Brain microvascular endothelial cell (primary cell): ENCODE results near the gene CASP3.

Source experiments
- DNase-seq: peaks from one replicate; pipeline ENCODE4 v3.0.0-alpha.2; 2020
- H3K27ac ChIP-seq: fragments of 250-450 bp; sonication (Bioruptor Pico); 2 replicates; pipeline ENCODE4 v1.5.1; 2020; ENCODE audit warnings: mild to moderate bottlenecking, moderate library complexity
- H3K27me3 ChIP-seq: fragments of 250-450 bp; sonication (Bioruptor Pico); replicated peaks from 2 replicates; pipeline ENCODE4 v1.5.1; 2020; ENCODE audit warnings: mild to moderate bottlenecking
- H3K36me3 ChIP-seq: fragments of 250-450 bp; sonication (Bioruptor Pico); replicated peaks from 2 replicates; pipeline ENCODE4 v1.5.1; 2020; ENCODE audit warnings: mild to moderate bottlenecking
- H3K4me3 ChIP-seq: 2 replicates; pipeline ENCODE4 v1.5.1; 2011; ENCODE audit warnings: low read depth, mild to moderate bottlenecking, control low read depth, low read length, moderate library complexity
- in situ Hi-C: cut with HindIII; loops from 2 replicates; pipeline ENCODE4 v1.10.0; 2017; ENCODE audit warnings: low sequenced_read_pairs, low pct_ligation_motif_present
- TF ChIP-seq, protein P1 (sequence below): IDR thresholded peaks from 2 replicates; pipeline ENCODE4 v1.5.1; 2011; ENCODE audit warnings: low read depth, mild to moderate bottlenecking, moderate library complexity, low read length, control low read depth, inconsistent platforms; ENCODE audit errors: missing control alignments

The CASP3 gene

DNA sequence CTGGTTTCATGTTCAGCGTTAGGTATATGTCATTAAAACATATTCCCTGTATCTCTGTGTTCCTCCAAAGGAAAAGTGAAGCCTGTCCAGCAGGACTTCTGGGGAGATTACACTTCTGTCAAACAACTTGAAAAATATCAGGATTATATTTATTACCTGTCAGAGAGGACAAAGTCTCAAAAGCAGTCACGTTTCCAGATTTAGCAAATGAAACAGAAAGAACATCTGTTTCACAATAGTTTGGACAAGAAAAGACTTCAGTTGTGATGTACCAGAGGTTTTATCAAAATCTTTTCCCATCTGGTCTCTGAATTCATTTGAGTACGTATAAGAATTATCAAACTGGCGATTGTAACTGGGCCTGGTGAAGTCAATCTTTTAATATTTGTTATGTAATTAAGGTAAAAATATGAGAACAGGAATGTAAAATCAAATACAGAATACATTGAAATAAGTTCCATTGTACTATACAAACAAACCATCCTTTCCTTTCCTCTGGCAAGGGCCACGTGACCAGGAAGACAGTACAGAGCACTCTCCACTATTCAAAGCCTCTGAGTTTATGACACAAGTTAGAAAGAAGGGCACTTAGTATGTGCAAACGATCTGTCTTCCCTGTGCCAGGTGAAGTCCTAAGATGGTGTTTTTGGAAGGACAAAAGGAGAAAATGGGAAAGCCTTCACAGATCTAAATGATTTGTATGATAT, 3.2 kb downstream of the CASP3 start:
- in situ Hi-C loops: no loop called here
- Histone ChIP-seq H3K27ac (no peak overlapping the region), H3K27me3 (no peaks in the 10 kb centered on the region), H3K36me3 (peaks cover 5% of the 10 kb centered on the region), H3K4me3 (no peak overlapping the region)
- TF ChIP-seq, protein P1, sequence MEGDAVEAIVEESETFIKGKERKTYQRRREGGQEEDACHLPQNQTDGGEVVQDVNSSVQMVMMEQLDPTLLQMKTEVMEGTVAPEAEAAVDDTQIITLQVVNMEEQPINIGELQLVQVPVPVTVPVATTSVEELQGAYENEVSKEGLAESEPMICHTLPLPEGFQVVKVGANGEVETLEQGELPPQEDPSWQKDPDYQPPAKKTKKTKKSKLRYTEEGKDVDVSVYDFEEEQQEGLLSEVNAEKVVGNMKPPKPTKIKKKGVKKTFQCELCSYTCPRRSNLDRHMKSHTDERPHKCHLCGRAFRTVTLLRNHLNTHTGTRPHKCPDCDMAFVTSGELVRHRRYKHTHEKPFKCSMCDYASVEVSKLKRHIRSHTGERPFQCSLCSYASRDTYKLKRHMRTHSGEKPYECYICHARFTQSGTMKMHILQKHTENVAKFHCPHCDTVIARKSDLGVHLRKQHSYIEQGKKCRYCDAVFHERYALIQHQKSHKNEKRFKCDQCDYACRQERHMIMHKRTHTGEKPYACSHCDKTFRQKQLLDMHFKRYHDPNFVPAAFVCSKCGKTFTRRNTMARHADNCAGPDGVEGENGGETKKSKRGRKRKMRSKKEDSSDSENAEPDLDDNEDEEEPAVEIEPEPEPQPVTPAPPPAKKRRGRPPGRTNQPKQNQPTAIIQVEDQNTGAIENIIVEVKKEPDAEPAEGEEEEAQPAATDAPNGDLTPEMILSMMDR: no peak
- DNase-seq: no peak

DNA sequence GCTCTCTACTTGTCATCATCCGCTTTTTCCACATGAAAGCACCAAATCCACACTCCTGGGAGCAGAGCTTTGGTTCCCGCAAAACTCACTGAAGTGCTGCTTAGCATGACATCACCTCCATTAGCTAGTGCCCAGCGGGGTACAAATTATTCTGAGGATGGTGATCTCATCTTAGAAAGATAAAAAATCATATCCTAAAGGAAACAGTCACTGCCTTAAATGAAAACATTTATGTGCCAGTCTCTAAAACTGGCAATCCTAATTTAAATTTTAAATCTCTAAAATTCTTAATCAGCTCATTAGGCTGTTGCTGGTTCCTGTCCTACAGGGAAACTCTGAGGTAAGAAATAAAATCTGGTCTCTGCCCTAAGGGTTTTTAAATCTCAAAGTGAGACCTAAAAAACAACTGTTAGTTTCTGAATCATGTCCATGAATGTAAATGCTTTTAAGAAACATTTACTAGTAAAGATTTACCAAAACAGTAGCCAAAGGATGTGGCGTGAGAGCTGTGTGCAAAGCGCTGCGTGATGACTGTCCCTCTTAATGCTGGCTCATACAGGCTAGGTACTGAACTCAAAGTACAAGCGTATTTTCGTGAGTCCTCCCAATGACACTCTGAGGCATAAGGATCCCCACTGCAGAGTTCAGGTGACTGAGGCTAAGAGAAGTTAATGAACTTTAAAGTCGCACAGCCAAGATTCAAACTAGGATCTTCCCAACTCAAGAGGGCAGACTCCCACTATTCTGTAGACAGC, 4.5 kb downstream of the CASP3 start:
- TF ChIP-seq, protein P1: no peak
- H3K36me3 ChIP-seq: peaks cover 5% of the 10 kb centered on the region
- H3K4me3 ChIP-seq: no peak overlapping the region
- in situ Hi-C loops: no loop called here
- no peak for DNase-seq
- no peaks in the 10 kb centered on the region for H3K27me3 ChIP-seq
- H3K27ac ChIP-seq: peak overlapping the region; percentile 69

DNA sequence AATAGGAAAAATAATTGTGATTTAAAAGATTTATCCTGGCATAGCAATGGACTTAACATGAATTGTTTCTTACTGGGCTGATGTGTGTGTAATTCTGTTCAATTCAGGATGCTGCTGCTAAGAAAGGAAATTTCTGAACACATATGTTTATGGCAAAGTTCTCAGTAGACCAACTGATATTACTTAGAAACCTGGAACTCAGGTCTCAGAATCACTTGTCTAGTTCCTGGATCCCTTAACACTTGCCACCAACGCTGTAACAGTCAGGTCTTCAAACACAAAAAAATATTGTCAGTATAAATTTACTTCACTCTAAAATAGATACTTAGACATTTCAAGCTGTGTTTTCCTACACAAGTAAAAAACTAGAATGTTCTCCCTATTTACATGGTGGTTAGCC, 5.5 kb downstream of the CASP3 start:
- Histone ChIP-seq H3K36me3 (peaks cover 8% of the 10 kb centered on the region), H3K4me3 (no peak overlapping the region), H3K27me3 (no peaks in the 10 kb centered on the region), H3K27ac (no peak overlapping the region)
- DNase-seq: no peak
- in situ Hi-C loops: no loop called here
- TF ChIP-seq, protein P1: no peak

DNA sequence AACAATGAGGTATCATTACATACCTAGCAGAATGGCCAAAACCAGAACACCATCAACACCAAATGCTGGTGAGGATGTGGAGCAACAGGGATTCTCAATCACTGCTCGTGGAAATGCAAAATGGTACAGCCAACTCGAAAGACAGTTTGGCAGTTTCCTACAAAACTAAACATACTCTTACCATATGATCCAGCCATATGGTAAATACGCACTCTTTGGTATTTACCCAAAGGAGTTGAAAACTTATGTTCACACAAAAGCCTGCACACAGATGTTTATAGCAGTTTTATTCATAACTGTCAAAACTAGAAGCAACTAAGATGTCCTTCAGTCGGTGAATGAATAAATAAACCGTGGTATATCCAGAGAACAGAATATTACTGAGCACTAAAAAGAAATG, 7.8 kb downstream of the CASP3 start:
- Histone ChIP-seq H3K4me3 (no peak overlapping the region), H3K27me3 (no peaks in the 10 kb centered on the region), H3K27ac (no peak overlapping the region), H3K36me3 (peaks cover 21% of the 10 kb centered on the region)
- in situ Hi-C loops: no loop called here
- DNase-seq: no peak
- TF ChIP-seq, protein P1: no peak

DNA sequence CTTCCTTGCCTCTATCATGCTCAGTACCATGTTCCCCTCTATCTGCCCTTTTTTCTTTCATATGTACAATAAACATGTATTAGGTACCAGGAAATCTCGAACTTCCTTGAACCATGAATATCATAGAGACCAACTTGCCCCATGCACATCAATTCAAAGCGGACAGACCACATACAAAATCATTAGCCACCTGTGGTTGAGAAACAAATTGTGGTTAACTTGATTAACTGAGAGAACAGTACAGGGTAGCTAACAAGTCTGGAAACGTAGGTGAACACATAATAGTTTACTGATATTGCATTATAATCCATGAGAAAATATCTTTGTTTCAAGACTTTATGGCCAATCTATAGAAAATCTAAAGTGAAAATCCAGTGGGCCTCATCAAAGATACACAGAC, 8.2 kb downstream of the CASP3 start:
- in situ Hi-C loops: no loop called here
- Histone ChIP-seq H3K4me3 (no peak overlapping the region), H3K27ac (no peak overlapping the region), H3K36me3 (peaks cover 26% of the 10 kb centered on the region), H3K27me3 (no peaks in the 10 kb centered on the region)
- TF ChIP-seq, protein P1: no peak
- no peak for DNase-seq

DNA sequence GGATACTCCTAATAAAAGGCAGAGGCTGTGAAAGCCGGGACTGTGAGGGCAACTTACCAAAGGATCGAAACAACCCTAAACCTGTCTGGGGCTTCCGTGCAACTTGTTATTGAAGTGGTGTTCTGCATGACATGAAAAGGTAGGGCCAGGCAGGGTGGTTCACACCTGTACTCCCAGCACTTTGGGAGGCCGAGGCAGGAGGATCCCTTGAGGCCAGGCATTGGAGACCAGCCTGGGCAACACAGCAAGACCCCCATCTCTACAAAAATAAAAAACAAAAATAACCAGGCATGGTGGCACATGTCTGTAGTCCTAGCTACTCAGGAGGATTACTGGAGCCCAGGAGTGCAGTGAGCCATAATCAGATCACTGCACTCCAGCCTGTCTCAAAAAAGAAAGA, 12.3 kb downstream of the CASP3 start:
- Histone ChIP-seq H3K36me3 (peaks cover 37% of the 10 kb centered on the region), H3K4me3 (no peak overlapping the region), H3K27me3 (no peaks in the 10 kb centered on the region), H3K27ac (no peak overlapping the region)
- in situ Hi-C loops: no loop called here
- TF ChIP-seq, protein P1: no peak
- no peak for DNase-seq
